Measurements from ENCODE around the gene KLHDC9.

KLHDC9 gene

DNA sequence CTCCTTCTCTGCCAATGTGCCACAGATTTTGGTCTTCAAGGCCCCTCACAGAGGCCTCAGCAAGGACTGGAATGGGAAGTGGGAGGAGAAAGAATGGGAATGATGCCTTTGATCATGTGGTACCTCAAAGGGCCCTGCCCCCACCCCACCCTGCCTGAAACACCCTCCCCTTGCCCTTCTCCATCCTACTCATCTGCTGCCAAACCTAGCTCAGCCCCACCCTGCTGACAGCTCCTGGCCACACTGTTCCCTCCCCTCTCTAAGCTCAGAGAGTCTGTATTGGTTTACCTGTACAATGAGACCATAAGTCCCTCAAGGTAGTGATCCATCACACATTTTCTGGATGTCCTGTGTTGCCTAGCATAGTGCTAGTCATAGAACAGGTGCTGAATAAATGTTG, 21.8 kb upstream of the KLHDC9 start:
- DNase-seq (ENCODE audit: low spot score), result no peak

DNA sequence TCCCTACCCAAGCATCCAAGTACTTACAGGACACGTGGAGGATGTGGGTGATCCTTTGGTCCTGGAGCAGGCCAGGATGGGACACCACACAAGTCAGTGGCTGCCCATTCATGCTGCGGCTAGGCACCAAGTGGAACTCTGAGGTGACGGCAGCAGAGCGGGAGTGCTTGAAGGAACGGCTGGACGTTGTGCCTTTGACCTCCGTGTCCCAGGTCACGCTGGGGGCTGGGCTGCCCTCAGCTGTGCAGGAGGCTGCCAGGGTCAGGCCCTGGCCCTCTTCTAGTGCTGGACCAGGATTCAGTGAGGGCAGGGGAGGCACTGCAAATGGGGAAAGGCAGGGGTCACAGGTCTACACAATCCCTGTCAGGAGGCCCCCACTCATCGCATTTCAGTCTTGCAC, 20.7 kb upstream of the KLHDC9 start:
- no peak for DNase-seq (ENCODE audit: low spot score)

DNA sequence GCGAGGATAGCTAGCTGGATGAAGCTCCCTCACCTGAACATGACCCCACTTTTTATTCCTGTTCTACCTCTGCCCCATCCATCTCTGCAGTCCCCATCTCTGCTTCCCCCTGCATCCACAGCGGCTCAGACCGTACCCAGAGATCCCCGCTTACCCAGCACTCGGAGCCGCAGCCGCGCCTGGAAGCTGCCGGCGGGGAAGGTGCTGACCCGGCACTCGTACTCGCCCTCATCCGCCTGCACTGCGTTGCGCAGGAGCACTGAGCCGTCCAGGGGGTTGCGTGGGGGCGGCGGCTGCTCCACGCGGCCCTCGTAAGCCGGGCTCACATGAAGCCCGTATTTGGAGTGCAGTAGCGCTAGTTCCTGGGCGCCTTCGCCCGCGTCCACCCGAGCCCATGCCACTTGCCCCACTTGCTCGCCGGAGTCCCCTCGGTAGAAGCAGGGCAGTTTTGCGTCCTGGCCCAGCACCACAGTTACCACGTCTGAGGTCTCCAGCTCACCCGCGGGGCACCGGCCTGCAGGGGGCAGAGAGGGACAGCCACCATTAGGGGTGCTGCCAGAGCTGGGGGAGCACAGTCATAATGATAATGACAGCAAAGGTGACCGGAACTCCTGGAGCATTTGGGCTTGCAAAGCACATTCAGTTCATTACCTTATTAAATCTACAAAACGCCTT, 18.6 kb upstream of the KLHDC9 start:
- no peak for DNase-seq (ENCODE audit: low spot score)

DNA sequence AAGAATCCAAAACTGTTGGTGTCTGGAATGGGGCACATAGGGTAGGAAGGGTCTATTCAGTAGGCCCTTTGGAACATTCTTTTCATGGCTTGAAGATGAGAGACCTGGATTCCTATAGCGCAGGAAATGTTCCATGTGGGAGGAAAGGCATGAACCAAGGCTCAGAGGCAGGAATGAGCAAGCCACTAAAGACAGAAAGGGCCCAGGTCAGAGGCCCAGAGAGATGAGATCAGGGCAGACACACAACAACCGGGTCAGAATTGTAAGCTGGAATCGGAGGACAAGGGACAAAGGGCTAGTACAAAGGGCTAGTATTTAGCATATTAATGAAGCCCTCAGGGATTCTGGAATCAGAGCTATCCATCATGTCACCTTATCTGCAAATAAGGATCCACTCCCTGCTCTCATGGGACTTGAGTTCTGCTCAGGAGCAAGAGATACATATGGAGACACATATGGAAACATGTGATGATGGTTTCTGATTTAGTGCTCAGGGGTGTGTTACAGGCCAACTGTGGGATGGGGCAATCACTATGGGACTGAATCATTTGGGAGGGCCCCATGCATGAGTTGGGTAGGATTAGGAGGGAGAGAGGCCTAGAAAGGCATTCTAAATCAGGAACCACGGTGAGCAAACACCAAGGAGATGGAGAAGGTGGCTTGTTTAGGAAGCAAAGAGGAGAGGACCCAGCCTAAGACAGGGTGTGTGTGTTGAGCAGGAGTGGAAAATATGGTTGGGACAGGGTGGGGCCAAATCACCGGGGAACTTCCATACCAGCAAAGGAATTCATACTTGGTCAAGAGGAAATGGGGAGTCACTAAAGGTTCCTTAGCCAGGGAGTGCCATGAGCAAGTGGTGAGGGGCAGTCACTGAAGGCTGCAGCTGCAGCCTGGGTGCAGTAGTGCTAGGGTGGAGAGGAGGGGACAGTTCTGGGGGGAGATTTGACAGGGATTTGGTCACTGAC, 17.4 kb upstream of the KLHDC9 start:
- DNase-seq (ENCODE audit: low spot score), result no peak

- no peak for DNase-seq (ENCODE audit: low spot score)
These were observed 16.6 kb upstream of the KLHDC9 start for GRCh38 chr1:161081519-161081918.

DNA sequence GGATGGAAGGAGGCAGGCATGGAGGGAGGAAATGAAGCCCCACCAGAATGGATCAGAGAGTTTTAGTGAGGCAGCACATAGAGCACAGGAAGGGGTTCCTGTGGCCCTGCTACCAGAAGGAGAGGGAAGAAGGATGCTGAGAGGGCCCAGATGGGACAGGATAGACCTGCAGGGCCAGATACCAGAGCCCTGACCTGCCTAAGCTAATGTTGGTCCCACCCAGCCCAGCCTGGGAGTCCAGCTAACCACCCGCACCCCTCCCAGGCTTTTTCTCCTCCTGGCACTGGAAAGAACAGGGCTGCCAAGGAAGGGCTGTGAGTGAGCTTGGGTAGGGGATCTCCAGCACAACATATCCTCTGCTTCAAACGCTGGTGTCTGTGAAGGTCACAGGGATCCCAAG, 15.7 kb upstream of the KLHDC9 start:
- DNase-seq (ENCODE audit: low spot score), result no peak

DNA sequence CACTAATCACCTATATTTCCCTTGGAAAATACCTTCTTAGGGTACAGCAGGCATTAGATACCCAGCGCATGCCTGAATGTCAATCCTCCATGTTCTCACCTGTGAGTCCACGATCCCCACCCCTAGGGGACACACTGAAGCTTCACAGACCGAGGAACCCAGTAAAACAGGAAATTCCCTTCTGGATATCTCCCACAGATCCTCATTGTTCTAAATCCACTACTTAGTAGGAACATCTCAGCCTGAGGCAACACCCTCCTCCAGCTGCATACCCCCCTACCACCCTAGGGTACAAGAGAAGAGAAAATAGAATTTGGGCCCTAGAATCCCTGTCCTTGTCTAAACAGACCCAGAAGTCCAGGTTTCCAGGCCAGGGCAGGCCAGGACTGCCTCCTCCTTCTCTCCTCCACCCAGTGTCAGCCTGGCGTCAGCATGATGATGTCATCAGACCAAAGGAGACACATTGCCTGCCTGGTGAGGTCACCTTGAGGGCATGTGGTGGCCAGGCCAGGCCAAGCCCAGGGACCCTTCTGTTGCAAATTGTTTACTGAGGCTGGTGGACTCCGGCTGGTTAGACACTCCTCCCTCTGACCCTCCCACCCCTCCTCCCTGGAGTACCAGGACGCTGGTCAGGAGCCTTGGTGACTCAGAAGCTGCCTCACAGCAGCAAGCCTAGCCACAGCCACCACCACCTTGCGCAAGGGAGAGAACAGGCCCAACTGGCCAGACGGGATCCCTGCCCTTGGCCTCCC, 15.0 kb upstream of the KLHDC9 start:
- no peak for DNase-seq (ENCODE audit: low spot score)

DNA sequence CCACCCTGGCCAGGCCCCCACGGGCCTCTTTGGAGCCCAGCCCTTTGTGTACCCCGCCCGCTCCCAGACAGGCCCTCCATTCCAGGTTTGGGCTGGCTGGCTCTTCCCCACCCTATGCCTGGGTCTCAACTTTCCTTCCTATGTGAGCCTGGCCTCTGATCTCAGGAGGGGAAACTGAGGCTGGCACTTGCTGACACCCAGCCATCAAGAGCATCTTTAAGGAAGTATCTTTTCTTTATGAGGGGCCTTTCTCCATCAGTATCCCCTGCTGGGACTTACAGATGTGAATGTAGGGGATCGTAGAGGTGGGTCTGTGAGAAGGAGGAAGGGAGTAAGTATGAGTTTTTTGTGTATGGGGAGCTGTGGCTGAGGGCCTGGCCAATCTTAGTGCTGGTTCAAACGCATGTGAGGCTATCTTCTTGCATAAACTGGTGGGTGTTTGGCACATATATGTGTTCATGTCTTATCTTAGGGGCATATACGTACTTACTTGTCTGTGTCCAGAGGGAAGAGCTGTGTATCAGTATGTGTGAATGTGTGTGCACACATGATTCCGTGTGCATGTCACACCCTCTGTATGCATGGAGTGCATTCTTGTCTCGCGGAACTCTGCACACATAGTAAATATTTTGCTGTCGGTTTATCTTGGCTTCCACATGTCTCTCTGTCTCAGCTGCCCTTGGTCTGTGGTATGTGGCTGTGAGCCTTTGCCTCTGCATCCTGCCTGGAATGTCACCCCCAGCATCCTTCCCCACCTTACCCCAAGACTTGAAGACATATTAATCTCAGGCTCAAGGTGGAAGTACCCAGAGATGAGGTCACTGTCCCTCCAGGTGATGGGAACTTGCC, 14.2 kb upstream of the KLHDC9 start:
- no peak for DNase-seq (ENCODE audit: low spot score)

GRCh38 chr1:161084597-161084988, 13.6 kb upstream of the KLHDC9 start:
- no peak for DNase-seq (ENCODE audit: low spot score)

DNA sequence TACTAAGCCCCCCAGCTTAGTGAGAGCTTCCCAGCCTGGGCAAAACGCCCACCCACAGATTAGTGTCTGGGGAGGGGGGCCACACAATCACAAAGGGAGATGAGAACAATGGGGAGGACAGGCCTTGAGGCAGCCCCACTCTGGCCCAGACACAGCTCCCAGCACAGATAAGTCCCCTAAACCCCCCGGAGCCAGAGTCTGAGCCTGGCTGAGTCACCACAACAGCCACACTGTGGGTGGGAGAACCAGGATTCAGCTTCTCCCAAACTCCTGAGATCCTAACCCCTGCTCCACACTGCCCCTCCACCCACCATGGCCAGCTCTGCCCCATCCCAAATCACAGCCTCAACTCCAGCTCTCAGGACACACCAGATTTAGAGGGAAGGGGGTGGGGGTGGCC, 13.0 kb upstream of the KLHDC9 start:
- no peak for DNase-seq (ENCODE audit: low spot score)

DNA sequence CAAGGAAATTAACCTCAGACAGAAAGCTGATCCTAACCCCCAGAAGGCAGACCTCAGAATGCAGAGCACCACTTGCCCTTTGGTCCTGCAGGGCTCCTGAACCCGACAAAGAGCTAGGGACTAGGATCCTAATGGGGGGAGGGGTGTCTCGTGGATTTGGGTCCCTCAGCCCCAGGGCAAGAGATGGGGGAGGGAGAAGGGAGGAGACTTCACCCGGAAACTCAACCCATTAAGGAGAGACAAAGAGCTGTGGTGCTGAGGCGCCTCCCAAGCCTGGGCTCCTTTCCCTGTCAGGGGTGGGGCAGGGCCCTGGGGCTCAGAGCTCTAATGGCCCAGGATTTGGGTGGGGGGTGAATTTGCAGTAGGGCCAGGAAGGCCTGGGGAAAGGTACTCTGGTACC, 11.7 kb upstream of the KLHDC9 start:
- DNase-seq (ENCODE audit: low spot score), result no peak

DNA sequence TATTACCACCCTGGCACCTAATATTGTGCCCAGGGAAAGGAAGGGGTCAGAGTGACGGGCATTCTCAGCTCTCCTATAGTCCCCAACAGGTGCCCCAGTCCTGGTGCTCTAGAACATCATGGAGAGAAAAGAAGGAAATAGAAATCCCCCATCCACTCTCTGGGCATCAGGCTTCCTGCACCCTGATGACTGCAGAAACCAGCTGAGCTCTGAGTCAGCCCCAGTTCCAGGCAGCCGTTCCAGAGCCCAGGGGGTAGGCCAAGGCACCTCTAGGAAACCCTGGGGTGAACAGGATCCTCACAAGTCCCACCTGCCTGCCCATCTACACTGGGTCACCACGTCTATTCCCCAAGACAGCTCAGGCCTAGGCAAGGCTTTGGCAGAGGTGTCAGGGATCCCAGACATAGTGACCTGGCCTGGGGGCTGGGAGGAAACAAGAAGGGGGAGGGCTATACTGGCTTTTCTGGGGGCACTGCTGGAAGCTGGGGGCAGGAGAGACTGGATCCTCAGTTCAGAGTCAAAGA, 9.5 kb upstream of the KLHDC9 start:
- DNase-seq (ENCODE audit: low spot score), result peak; percentile 23

DNA sequence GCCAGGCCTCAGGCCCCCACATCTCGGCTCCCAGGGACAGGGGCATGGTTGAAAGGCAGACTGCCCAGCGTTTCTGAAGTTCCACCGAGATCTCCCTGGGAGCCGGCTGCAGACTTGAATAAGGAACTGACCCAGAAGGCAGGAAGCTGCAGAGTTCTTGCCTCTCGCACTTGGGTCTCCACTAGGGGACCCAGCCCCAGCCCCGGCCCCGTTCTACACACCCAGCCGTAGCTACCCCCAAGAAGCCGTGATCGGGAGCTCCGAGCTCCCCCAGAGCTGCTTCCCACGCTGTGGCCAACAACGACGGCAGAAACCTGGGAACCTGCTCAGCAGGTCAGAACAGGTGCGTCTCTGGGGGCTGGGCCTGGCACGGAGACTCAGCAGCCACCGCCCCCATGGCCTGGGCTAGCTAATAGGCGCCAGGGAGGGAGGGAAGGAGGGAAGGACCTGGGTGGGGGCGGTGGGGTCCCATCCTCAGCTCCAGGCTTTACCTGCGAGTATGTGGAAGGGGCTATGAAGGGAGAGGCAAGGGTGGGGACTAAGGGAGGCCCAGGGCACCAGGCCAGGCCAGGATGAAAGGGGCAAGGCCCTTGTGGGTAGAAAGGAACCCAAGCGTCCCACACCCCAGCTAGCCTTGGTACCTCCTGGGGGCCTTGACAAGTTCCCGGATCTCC, 8.8 kb upstream of the KLHDC9 start, which contains the start of gene NECTIN4:
NECTIN4 (minus strand) TSS at position 308 of the 674 bp plus-strand sequence; CDS start at position 46, 262 bp downstream.
- DNase-seq (ENCODE audit: low spot score), result peak; percentile 54

DNA sequence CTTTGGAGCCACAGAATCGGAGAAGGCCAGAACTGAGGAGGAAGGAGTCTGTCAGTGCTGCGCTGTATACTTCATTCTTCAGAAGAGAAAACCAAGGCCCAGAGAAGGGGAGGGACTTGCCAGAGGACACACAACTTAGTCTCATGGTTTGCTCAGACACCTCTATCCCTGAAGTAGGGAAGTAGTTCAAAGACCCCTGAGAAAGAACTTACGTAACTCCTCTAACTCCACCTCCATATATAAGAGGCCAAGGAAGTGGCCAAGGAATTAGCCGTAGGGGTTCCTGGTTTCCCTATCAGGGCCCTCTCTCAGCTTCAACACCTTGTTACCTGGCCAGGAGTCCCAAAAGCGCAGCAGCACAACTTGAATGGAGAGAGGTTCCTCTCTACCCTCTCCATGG, 8.2 kb upstream of the KLHDC9 start:
- no peak for DNase-seq (ENCODE audit: low spot score)

DNA sequence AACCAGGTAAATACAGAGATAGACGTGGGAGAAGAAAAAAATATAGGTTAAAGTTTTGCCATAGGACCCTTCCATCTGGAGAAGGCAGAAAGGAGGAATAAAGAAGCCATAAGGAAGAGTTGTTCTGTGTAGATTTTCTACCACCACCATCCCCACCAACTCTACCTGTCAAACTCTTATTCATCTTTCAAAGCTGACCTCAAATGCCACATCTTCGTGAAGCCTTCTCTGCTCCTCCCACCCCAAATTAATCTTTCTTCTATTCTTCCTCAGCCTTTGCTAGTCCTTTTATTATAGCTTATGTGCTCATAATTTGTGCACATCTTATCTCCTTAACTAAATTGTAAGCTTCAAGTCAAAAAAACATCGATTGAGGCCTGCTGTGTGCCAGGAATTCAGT, 7.5 kb upstream of the KLHDC9 start:
- DNase-seq (ENCODE audit: low spot score), result no peak

GRCh38 chr1:161091093-161091492, 7.1 kb upstream of the KLHDC9 start:
- DNase-seq (ENCODE audit: low spot score), result no peak

GRCh38 chr1:161091796-161092507, 6.2 kb upstream of the KLHDC9 start:
- DNase-seq (ENCODE audit: low spot score), result peak; percentile 26

DNA sequence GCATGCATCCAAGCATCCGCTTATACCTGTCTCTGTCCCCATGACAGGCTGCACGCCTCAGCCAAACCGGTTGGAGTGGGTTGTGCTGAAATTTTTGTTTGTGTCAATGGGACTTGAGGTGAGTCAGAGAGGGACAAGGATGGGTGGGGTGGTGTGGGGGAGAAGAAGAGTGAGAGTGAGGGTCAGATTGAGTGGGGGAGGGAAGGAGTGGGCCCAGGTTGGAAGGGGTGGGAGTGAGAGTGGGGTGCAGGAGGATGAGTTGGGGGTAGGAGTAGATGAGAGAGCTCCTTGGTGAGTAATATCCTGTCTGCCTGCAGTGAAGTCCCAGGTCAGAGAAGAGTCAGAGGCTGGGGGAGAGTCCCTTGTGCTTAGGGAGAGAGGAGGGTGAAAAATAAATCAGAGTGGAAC, 5.5 kb upstream of the KLHDC9 start:
- peak; percentile 30 for DNase-seq (ENCODE audit: low spot score)

DNA sequence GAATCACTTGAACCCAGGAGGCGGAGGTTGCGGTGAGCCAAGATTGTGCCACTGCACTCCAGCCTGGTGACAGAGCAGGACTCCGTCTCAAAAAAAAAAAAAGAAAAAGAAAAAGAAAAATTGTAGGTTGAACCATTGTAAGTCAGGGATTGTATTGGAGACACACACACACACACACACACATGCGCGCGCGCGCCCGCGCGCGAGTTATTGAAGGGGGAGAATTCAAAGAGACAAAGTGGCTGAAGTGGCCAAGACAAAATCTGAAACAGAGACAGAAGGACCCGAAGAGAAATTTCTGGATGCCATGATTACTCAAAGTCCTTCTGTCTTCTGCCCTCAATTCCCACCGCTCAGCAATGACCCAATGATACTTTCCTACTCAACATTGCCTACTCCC, 3.7 kb upstream of the KLHDC9 start:
- peak; percentile 12 for DNase-seq (ENCODE audit: low spot score)

DNA sequence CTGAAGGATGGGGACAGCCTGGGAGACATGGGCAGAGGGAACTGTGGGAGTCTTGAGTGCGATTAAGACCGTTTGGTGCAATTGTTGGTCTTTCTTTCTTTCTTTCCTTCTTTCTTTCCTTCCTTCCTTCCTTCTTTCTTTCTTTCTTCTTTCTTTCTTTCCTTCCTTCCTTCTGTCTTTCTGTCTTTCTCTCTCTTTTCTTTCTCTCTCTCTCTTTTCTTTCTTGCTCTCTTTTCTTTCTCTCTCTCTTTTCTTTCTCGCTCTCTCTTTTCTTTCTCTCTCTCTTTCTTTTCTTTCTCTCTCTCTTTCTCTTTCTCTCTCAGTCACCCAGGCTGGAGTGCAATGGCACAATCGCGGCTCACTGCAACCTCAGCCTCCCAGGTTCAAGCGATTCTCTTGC, 2.9 kb upstream of the KLHDC9 start:
- DNase-seq (ENCODE audit: low spot score), result no peak

Measured in left forelimb (tissue), 1 donor.